NCI-H2171 treated with DMSO at 0.1 percent for 48 hours (cell line): ENCODE measurements around the gene SSR2.
A peak's percentile ranks its signal among the peaks of the same experiment; 100 is the strongest.
"Not testable (repeated sequence)": the region's sequence is repeated elsewhere in the genome, so short reads cannot be mapped to it uniquely, and the experiment has no call there.

ENCODE experiments used
- DNase-seq: peaks from one replicate; lab custom pipeline; 2025; lab: John Stamatoyannopoulos, UW

Gene SSR2

GRCh38 chr1:155993595-155993994, 27.2 kb downstream of the SSR2 start:
- DNase-seq: no peak

- no peak for DNase-seq
Measured at GRCh38 chr1:155990005-155990739, 30.6 kb downstream of the SSR2 start.

GRCh38 chr1:155989242-155990004, 31.3 kb downstream of the SSR2 start:
- peak; percentile 47 for DNase-seq

DNA sequence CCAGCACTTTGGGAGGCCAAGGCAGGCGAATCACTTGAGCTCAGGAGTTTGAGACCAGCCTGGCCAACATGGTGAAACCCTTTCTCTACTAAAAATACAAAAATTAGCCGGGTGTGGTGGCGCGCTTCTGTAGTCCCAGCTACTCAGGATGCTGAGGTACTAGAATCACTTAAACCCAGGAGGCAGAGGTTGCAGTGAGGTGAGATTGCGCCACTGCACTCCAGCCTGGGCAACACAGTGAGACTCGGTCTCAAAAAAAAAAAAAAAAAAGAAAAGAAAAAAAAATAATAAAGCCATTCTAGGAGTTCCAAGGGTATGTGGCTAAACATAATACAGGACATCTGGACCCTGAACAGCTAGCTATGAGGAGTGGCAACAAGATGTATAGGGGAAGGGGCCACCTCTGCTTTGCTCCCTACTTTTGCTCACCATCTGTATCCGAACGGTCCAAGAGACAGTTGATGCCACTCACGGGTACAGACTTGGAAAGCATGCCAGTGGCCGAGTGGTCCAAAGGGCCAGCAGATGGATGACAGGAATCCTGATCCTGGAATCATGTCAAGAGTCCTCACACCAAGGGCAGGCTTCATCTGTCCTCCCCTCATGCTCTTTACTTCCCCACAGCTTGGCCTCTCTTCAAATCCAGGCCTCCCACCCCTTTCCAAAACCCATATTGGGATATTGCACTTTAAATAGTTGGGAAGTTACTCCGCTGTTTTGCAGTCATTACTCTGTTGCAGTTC, 35.7 kb downstream of the SSR2 start:
- not testable (repeated sequence) for DNase-seq

DNA sequence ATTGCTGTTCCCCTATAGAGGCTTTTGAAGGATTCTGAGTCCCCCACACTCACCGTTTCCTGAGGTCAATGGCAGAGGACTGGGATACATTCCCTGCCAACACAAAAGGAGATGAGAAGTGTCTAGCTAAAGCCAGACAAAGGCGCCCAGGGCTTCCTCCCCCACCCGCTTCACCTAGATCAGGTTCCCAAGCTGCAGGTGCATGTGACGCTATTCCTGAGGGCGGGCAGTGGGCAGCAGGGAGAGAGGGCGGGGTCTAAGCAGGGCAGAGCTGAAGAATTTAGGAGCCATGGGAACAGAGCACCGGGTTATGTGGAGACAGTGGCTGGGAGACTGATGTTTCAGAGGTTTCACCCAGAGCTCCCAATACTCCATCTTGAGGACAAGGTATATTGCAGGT, 36.4 kb downstream of the SSR2 start:
- peak; percentile 63 for DNase-seq

DNA sequence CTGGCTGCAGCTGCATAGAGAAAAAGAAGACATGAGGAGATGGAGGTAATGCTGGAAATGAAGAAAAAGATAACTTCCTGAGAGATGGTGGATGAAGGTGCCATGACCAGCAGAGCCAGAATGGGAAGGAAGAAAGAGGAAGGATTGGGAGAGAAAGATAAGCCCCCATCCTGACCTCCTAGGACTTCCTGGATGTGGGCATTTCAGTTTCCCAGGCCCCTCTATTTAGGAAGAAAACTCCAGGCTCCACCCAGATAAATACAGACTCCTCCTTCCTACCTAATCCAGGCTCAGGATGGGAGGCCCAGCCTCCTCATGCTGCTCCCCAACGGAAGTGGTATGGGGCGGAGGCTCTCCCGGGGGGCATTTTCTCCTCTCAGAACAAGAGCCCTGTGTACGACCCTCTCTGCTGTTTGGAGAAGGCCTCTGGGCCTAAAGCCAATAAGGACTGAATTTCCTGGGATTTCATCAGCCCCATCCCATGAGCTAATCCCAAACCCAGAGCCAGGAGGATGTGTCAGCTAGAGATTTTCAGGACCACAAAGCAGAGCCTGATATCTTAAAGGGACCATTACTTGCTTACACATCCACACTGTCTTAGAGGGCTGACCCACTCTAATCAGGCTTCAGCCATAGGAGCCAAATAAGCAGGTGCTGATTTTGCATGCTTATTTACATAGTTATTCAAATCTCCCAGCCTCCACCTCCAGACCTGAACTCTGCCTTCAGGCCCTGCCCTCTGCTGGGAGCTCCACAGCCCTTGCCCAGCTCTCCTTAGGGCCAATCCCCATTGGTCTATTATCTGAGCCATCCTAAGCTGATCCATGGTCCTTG, 37.3 kb downstream of the SSR2 start:
- DNase-seq: peak; percentile 16

DNA sequence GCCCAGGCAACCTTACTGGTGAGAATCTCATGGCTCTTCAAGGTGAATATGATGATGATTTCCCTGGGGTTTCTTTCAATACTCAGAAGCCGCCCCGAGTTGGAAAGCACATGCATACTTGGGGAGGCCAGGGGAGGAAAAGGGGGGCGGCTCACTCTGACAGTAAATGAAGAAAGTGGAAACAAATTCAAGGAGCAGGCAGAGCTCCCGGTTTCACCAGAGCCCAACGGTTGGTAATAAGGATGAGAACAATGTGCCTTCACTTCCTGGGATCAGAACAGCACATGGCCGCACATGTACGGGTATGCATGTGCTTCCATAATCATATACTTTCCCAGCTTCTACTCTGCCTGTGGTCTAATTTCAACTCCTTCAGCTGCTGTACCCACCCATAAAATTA, 38.6 kb downstream of the SSR2 start:
- DNase-seq: no peak

DNA sequence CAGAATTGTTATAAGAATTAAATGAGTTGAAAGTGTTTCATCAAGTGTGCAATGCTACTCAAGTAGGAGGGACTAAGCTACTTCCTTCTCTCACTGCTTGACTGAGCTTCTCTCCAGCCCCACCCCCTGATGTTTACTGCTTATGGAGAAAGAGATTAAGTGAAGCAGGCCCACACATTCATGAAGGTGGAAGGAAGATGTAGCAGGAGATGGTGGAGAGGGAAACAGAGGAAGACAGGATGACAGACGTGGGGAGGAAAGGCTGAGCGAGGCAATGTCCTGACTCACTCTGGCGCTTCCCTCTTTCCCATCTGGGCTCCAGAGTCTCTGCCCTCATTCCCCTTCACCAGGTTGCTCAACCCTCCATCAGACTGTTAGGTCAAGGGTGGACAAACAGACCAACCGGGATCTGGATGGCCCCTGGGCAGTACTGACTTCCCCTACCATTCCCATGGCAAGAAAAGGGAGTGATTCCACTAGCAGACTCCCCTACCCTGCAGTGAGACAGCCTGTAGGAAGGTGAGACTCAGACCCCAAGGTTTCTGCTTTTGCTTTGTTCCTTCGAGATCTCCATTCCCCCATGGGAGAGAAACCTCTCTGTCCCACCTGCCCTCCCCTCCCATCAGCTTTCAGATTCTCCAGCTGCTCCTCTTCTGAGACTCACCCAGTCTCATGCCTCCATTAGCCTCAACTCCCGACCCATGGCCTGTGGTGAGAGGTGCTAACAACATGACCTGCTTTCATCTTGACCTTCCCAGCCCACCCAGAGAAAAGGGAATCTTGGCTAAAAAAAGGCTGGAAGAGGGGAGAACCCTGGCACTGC, 39.3 kb downstream of the SSR2 start:
- DNase-seq: no peak

DNA sequence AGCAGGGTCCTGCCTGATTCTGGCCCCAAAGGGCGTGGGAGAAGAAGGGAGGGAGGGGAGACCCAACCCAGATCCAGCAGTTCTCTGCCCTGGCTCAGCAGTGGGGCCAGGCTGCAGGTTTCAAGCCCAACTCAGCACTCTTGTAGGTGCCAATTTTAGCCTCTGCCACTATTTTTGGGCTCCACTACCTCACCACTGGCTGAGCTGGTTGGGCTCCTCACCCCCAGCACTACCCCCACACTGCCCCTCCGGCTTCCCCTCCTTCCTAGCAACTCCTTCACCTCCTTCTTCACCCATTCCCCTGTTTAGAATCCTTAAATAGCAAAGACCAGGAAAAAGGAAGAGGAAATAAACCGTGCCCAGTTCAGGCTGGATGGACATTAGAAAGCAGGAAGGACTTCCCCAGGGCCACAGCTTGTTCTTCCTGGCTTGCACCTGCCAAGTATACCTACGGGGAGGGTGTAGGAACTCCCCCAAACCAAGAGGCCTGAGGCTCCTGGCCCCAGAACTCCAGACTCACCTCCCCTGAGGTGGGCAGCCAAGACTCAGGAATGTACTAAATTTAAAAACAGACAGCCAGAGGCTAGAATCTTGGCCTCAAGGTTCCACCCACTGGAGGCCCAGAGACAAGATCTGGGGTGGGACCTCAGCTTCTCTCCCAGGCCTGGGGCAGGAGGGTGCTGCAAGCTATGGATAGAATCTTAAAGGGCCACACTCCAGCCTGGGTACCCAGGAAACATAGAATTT, 41.0 kb downstream of the SSR2 start:
- DNase-seq: no peak

DNA sequence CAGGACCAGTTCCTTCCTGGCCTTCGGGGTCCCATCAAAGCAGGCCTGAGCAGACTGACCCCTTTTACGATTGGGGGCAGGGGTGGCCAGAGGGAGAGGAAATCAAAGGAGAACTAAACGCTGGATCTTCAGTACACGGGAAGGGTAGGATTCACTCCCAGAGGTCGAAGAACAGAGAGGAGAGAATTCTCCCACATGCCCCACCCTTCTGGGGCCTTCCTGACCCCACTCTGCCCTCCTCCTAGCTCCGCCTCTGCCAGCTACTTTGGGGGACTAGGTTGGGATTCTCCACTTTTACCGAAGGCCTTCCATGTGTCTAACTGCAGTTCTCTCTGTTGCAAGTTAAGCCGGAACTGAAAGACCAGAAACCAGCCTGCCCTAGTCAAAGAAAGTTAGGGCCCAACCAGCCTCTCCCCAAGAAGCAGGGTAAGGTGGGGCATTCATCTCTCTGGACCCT, 41.8 kb downstream of the SSR2 start:
- no peak for DNase-seq

- DNase-seq: peak; percentile 75
Measured at GRCh38 chr1:155978325-155978972, 42.3 kb downstream of the SSR2 start, which contains the start of gene ARHGEF2. Gene ARHGEF2 (minus strand): TSS chr1:155978547. CDS start chr1:155978427, 120 bp downstream.

DNA sequence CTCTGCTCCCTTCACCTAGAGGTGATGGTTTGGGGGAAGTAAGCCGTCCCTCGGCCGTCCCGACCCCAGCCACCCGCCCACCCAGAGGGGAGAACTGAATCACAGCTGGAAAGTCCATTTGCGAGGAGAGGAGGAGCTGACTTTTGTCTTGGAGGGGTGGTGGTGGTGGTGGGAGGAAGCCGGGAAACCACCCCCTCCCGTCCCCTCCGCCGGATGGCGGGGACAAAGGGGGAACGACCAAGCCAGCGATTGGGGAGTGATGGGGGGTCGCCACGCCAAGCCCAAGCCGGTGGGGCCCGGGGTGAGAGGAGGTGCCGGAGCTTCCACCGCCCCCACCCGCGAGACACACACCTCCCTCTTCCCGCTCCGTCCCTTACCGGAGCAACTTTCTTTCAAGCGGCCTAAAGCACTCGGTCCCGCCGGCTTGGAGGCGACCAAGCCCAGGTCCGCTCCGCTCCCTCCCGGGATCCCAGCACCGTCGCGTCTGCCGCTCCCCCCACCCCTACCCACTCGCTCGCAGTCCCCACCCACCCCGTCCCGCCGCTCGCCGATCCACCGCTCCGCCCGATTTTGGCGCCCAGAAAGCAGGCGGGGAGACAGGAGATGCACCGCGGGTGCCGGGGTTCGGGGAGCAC, 42.9 kb downstream of the SSR2 start:
- peak; percentile 43 for DNase-seq

GRCh38 chr1:155976913-155977689, 43.6 kb downstream of the SSR2 start:
- no peak for DNase-seq

GRCh38 chr1:155976062-155976912, 44.5 kb downstream of the SSR2 start:
- DNase-seq: peak; percentile 84

DNA sequence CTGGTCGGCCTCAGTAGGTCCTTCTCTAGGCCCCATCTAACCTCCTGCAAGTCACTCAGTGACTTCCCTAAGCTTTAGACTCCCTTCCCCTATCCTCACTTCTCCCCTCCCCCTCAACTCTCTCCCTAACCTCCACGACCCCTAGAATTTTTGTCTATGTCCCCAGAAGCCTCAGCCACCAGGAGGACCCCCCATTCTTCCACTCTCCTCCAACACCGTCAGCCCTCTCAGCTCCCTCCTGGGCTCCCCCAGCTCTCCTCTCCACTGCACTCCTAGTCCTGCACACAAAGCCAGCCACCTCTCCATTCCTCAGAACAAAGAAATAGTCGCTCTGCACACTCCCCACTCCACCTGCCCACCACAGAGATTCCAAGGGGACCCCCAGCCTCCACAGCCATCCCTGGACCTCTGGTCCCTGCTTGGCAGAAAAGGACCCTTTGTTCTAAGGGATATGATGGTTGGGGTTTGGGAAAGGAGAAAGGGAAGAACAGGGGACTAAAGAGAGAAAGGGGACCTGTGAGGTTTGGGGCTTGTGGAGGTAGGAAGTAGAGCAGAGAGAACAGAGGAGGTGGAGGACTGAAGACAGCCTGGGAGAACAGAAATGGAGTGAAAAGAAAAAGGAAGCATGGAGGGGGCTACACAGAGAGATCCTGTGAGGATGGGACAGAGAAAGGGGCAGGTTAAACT, 45.2 kb downstream of the SSR2 start:
- DNase-seq: no peak
